LNCaP clone FGC (cell line): ENCODE results near the gene CCL22.

Experiments used
- DNase-seq: peaks from one replicate; pipeline ENCODE4 v3.0.0-alpha.2; 2011; ENCODE audit warnings: low read depth
- H3K4me3 ChIP-seq: 2 replicates; pipeline ENCODE4 v1.5.1; 2011; ENCODE audit warnings: mild to moderate bottlenecking, low read depth, low read length, control low read depth
- CTCF ChIP-seq: IDR thresholded peaks from 2 replicates; pipeline ENCODE4 v1.5.1; 2012; ENCODE audit warnings: mild to moderate bottlenecking; ENCODE audit not compliant: control insufficient read depth, insufficient read depth; ENCODE audit errors: extremely low read depth

CCL22 gene

GRCh38 chr16:57318240-57318970 lies 40.2 kb upstream of the CCL22 start:
- no peak overlapping the region for H3K4me3 ChIP-seq
- TF ChIP-seq CTCF, result no peak
- DNase-seq, result no peak

GRCh38 chr16:57319646-57320045 lies 38.9 kb upstream of the CCL22 start:
- H3K4me3 ChIP-seq, result no peak overlapping the region
- DNase-seq, result no peak
- TF ChIP-seq CTCF, result no peak

GRCh38 chr16:57324749-57325148 lies 33.8 kb upstream of the CCL22 start:
- DNase-seq, result no peak
- no peak overlapping the region for H3K4me3 ChIP-seq
- TF ChIP-seq CTCF, result no peak

- TF ChIP-seq CTCF, result no peak
- DNase-seq, result no peak
- no peak overlapping the region for H3K4me3 ChIP-seq
Measured at GRCh38 chr16:57325458-57325857, 33.1 kb upstream of the CCL22 start.

- no peak overlapping the region for H3K4me3 ChIP-seq
- TF ChIP-seq CTCF, result no peak
- DNase-seq, result no peak
Measured at GRCh38 chr16:57329718-57330327, 28.8 kb upstream of the CCL22 start.

- no peak overlapping the region for H3K4me3 ChIP-seq
Measured at GRCh38 chr16:57331355-57331754, 27.2 kb upstream of the CCL22 start.

More at GRCh38 chr16:57331355-57331754, 27.2 kb upstream of the CCL22 start:
- DNase-seq, result no peak
- TF ChIP-seq CTCF, result no peak
